Neural crest cell (in vitro differentiated cells): ENCODE measurements around the gene CD59. TPM values are rescaled to one million over a fixed set of nuclear protein-coding genes. Genes with fewer than 3 reads are reported as not detected.
A peak's percentile ranks its signal among the peaks of the same experiment; 100 is the strongest.

ENCODE experiments used
- DNase-seq: peaks from one replicate; pipeline ENCODE4 v3.0.0; 2021; ENCODE audit warnings: low read depth, mixed read lengths, low spot score
- H3K27ac Mint-ChIP-seq: one replicate; pipeline ENCODE4 v1.8.0; 2021; ENCODE audit warnings: mild to moderate bottlenecking, mixed read lengths; ENCODE audit not compliant: unreplicated experiment
- H3K27me3 Mint-ChIP-seq: 2 replicates; pipeline ENCODE4 v1.8.0; 2021; ENCODE audit warnings: low read depth, mild to moderate bottlenecking, mixed read lengths
- H3K36me3 Mint-ChIP-seq: 2 replicates; pipeline ENCODE4 v1.8.0; 2021; ENCODE audit warnings: low read depth, mild to moderate bottlenecking, mixed read lengths
- H3K4me1 Mint-ChIP-seq: 2 replicates; pipeline ENCODE4 v1.8.0; 2021; ENCODE audit warnings: mixed read lengths
- H3K4me3 Mint-ChIP-seq: one replicate; pipeline ENCODE4 v1.8.0; 2021; ENCODE audit warnings: mild to moderate bottlenecking, mixed read lengths
- H3K9me3 Mint-ChIP-seq: 2 replicates; pipeline ENCODE4 v1.8.0; 2021; ENCODE audit warnings: mixed read lengths
- total RNA-seq: library from RNA; stranded (reverse); gene quantifications from 2 replicates; pipeline ENCODE4 v1.2.1, GENCODE V29; 2021
- TF ChIP-seq, protein P1 (sequence below): fragments of 200-600 bp; sonication (generic); conservative IDR thresholded peaks from 2 replicates; pipeline ENCODE4 v1.5.0; 2021; ENCODE audit warnings: antibody characterized with exemption, mild to moderate bottlenecking

Gene CD59
- total RNA-seq, 1 donor from 2014 or later = 86.3 TPM

DNA sequence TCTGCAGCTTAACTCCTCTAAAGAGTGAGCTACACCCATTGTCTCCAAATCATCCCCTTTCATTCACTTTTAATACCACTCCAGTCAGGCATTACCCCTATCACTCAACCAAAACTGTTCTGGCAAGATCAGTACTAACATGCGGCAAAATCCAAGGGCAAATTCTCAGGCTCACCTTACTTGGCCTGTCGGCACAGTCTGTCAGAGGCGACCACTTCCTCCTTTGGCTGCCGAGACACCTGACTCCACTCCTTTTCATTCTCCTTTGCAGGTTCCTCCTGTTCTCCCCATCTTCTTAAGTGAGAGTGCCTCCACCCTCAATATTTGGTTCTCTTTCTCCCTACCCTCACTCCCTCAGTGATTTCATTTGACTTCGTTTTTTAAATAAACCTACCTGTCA lies 39.8 kb downstream of the CD59 start:
- Mint-ChIP-seq H3K4me1 (peaks cover 61% of the 10 kb centered on the region), H3K36me3 (no peaks in the 10 kb centered on the region), H3K27me3 (no peaks in the 10 kb centered on the region), H3K27ac (no peak overlapping the region), H3K4me3 (peak overlapping the region; percentile 27), H3K9me3 (no peaks in the 10 kb centered on the region)
- TF ChIP-seq, protein P1, sequence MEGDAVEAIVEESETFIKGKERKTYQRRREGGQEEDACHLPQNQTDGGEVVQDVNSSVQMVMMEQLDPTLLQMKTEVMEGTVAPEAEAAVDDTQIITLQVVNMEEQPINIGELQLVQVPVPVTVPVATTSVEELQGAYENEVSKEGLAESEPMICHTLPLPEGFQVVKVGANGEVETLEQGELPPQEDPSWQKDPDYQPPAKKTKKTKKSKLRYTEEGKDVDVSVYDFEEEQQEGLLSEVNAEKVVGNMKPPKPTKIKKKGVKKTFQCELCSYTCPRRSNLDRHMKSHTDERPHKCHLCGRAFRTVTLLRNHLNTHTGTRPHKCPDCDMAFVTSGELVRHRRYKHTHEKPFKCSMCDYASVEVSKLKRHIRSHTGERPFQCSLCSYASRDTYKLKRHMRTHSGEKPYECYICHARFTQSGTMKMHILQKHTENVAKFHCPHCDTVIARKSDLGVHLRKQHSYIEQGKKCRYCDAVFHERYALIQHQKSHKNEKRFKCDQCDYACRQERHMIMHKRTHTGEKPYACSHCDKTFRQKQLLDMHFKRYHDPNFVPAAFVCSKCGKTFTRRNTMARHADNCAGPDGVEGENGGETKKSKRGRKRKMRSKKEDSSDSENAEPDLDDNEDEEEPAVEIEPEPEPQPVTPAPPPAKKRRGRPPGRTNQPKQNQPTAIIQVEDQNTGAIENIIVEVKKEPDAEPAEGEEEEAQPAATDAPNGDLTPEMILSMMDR = no peak
- no peak for DNase-seq

DNA sequence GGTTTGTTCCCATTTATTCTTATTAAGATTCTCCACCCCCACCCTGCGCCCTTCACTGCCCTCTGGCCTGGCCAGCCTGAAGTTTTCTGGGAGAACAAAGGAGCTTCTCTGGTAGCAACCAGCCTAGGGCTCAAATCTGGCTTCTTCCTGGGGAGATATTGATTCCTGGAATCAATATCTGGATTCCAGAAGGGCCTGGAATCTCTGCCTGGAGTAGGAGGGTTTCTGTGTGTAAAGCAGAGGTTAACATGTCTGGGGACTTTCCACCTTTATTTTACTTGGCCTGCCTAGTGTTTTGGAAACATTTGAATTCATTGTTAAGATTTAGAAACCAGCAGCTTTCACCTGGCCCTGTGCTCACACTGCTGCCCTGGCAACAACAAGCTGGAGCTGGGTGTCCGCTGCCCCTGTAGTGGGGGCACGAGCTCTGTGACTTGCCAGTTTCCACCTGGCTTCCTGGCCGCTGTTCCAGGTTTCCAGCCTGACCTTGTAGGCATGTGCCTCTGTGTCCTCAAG lies 41.1 kb downstream of the CD59 start:
- Mint-ChIP-seq H3K4me1 (peaks cover 57% of the 10 kb centered on the region), H3K4me3 (peak overlapping the region; percentile 18), H3K36me3 (no peaks in the 10 kb centered on the region), H3K9me3 (no peaks in the 10 kb centered on the region), H3K27ac (peak overlapping the region; percentile 68), H3K27me3 (no peaks in the 10 kb centered on the region)
- TF ChIP-seq, protein P1 = no peak
- DNase-seq = no peak

DNA sequence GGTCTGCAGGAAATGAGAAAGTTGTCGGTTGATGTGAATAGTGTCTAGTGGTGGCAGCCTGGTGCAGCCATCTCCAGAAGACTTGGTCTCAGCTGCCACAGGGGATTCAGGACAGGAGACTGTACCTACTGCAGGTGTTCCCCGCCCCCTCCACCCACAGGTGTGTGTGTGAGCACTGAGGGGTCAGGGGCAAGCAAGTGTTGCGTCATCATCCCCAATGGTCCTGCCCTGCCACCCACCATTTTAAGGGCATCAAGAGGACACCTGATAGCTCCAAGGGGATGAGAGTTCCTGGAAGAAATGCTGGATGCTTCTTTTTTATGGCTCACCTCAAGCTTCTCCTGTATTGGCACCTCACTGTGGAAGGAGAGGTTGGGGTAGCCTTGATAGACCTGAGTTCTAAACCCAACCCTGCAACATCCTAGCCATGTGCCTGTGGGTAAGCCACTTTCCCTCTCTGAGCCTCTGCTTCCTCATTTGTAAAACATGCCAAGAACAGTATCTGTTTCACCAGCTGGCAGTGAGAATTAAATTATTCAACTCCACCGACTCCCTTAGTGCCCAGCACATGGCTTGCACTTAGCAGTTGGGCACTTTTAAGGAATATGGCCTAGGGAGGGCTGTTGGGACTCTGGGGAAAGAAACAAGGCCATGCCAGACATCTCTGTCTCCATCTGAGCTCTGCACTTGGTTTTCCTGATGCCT lies 41.7 kb downstream of the CD59 start:
- Mint-ChIP-seq H3K4me1 (peaks cover 51% of the 10 kb centered on the region), H3K4me3 (peak overlapping the region; percentile 18), H3K9me3 (no peaks in the 10 kb centered on the region), H3K36me3 (no peaks in the 10 kb centered on the region), H3K27ac (peak overlapping the region; percentile 68), H3K27me3 (no peaks in the 10 kb centered on the region)
- TF ChIP-seq, protein P1 = no peak
- DNase-seq = no peak

DNA sequence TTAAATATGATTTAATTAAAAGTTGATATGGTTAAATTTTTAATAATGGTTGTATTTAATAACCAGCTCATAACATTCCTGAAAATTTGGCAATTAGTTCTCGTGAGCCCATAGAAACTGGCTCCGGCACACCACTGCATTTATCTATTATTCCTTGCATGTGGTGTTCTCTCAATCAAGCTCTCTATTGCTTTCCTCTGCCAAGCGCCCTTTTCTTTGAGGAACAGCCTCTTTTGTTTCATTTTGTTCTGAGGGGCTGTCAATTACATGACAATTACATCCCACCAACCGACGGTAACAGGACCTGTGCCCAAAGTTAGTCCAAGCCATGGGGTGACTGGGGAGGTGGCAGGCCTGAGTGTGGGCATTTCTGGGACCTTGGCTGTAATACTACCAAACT lies 43.7 kb downstream of the CD59 start:
- H3K4me1 Mint-ChIP-seq = peaks cover 51% of the 10 kb centered on the region
- no peaks in the 10 kb centered on the region for H3K36me3 Mint-ChIP-seq
- TF ChIP-seq, protein P1 = no peak
- DNase-seq = no peak
- no peak overlapping the region for H3K27ac Mint-ChIP-seq
- no peak overlapping the region for H3K4me3 Mint-ChIP-seq
- no peaks in the 10 kb centered on the region for H3K9me3 Mint-ChIP-seq
- no peaks in the 10 kb centered on the region for H3K27me3 Mint-ChIP-seq

DNA sequence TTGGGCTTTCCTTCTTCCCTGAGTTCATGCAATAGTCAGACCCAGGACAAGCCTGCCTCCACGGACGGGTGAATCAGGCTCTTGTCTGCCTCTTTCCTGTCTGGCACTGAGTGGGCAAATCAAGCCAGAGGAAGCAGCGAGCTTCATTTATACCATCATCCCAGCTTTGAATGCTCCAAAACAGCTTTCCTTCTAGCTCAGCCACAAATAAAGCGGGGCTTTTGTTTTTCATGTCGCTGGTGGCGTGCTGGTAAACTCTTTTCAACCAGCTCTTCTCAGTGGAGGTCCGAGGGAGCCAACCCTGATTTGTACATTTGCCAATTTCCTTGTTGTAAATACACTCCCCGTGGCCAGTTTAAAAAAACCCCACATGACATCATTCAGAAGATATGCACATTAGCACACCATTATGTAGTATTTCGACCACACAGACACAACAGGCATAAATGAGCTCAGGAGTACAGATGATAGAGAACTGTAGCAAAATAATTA lies 44.2 kb downstream of the CD59 start:
- Mint-ChIP-seq H3K27me3 (no peaks in the 10 kb centered on the region), H3K4me3 (no peak overlapping the region), H3K36me3 (no peaks in the 10 kb centered on the region), H3K27ac (peak overlapping the region; percentile 76), H3K9me3 (no peaks in the 10 kb centered on the region), H3K4me1 (peaks cover 51% of the 10 kb centered on the region)
- DNase-seq = no peak
- TF ChIP-seq, protein P1 = no peak
